Activated T-cell treated with anti-CD3 and anti-CD28 coated beads, Interleukin-2, amount 50 U/mL, for 1 hour (primary cell): ENCODE measurements around the gene RASSF4.

Source experiments
- DNase-seq: peaks from one replicate; pipeline ENCODE4 v3.0.0-alpha.2; 2020

Gene RASSF4

GRCh38 chr10:44977287-44978212 lies 17.9 kb downstream of the RASSF4 start:
- no peak for DNase-seq

GRCh38 chr10:44978213-44978569 lies 18.6 kb downstream of the RASSF4 start:
- no peak for DNase-seq

GRCh38 chr10:44978570-44979280 lies 19.1 kb downstream of the RASSF4 start, which contains the start of gene DEPP1:
Gene DEPP1, minus strand, starts transcription at chr10:44978809. Its CDS starts 779 bp downstream, at chr10:44978030.
- DNase-seq, result no peak

GRCh38 chr10:44979281-44980191 lies 19.9 kb downstream of the RASSF4 start:
- DNase-seq, result no peak

- no peak for DNase-seq
These were observed 20.9 kb downstream of the RASSF4 start for GRCh38 chr10:44980309-44981171.

- no peak for DNase-seq
These were observed 21.8 kb downstream of the RASSF4 start for GRCh38 chr10:44981172-44982113.

- DNase-seq, result no peak
These were observed 22.5 kb downstream of the RASSF4 start for GRCh38 chr10:44982114-44982460.

GRCh38 chr10:44982496-44982895 lies 22.9 kb downstream of the RASSF4 start:
- no peak for DNase-seq

- no peak for DNase-seq
These were observed 23.7 kb downstream of the RASSF4 start for GRCh38 chr10:44983066-44983894.

GRCh38 chr10:44983895-44984278 lies 24.3 kb downstream of the RASSF4 start:
- DNase-seq, result no peak

- DNase-seq, result no peak
These were observed 25.1 kb downstream of the RASSF4 start for GRCh38 chr10:44984671-44985101.

GRCh38 chr10:44985175-44985681 lies 25.6 kb downstream of the RASSF4 start:
- DNase-seq, result no peak

- no peak for DNase-seq
These were observed 26.6 kb downstream of the RASSF4 start for GRCh38 chr10:44986179-44986578.

GRCh38 chr10:44986670-44987069 lies 27.1 kb downstream of the RASSF4 start:
- DNase-seq, result no peak

GRCh38 chr10:44988957-44989585 lies 29.5 kb downstream of the RASSF4 start:
- DNase-seq, result no peak

GRCh38 chr10:44989597-44990301 lies 30.1 kb downstream of the RASSF4 start:
- no peak for DNase-seq

- DNase-seq, result no peak
These were observed 30.7 kb downstream of the RASSF4 start for GRCh38 chr10:44990302-44990655.

GRCh38 chr10:44990965-44991364 lies 31.4 kb downstream of the RASSF4 start:
- no peak for DNase-seq

- no peak for DNase-seq
These were observed 32.0 kb downstream of the RASSF4 start for GRCh38 chr10:44991571-44991970.
